Measurements from ENCODE around the gene HSPA2. TPM values are rescaled to one million over a fixed set of nuclear protein-coding genes. Genes with fewer than 3 reads are reported as not detected.
"Not testable (repeated sequence)": the region's sequence is repeated elsewhere in the genome, so short reads cannot be mapped to it uniquely, and the experiment has no call there.

Gene HSPA2
- total RNA-seq, 1 donor, result 2.7 TPM

DNA sequence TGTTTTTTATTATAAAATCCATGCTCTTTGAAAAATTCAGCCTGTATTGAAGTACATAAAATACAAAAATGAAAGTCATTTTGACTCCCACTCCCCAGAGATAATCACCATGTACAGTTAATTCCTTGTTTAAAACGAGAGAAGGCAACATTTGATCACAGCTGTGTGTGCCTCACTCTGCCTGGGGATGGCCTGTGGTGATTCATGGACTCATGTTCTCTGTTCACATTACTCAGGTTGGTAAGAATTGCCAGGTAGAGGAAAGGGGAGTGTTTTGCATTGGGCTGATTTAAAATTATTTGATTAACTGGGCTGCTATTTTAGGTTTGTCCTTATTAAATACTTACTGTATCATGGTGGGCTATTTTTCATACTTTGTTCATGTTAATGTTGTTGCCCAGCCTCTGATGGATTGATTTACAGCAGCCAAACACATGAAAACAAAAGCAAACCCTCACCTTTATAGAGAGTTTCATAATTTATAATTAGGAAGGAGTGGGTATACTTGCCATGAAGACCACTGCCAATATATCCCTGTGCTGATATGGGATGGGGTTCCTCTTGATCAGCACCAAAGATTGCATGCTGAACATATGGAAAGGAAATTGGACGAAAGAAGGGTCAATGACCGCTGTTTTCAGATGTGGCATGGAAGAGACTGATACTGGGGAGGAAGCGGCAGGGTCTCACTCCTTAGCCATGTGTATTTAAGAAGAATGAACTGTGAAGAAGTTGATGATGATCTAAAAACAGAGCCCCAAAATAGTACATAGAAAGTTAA is 33.0 kb upstream of the HSPA2 start:
- H3K4me3 ChIP-seq (ENCODE audit: low read length), result no peak overlapping the region
- no peaks in the 10 kb centered on the region for H3K9me3 ChIP-seq (ENCODE audit: low read depth, low read length)
- no peaks in the 10 kb centered on the region for H3K27me3 ChIP-seq (ENCODE audit: insufficient read depth, low read length)
- H3K4me1 ChIP-seq (ENCODE audit: insufficient read depth, low read length), result peaks cover 59% of the 10 kb centered on the region

DNA sequence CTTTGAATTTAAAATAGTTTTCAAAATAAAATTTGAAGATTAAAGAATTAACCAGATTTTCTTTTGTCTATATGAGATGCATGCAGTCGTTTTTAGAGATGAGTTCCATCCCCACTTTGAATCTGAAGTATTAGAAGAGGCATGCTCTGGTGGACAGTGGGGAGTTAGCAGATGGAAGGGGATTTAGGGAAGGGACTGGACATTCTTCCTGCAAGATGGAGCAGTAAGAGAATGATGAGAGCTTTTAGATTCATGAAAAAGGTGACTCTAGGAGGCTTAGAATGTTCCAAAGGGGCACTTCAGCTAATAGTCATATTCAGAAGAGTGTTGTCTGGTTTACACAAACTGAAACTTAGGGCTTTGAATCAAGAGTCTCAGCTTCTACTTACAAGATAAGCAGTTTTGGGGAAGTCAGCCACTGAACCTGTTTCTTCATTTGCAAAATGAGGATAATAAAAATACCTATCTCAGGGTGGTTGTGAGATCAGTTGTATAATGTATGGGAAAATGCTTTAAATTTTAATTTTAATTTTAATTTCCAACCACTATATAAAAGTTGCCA is 32.2 kb upstream of the HSPA2 start:
- peaks cover 55% of the 10 kb centered on the region for H3K4me1 ChIP-seq (ENCODE audit: insufficient read depth, low read length)
- H3K4me3 ChIP-seq (ENCODE audit: low read length), result no peak overlapping the region
- no peaks in the 10 kb centered on the region for H3K27me3 ChIP-seq (ENCODE audit: insufficient read depth, low read length)
- H3K9me3 ChIP-seq (ENCODE audit: low read depth, low read length), result no peaks in the 10 kb centered on the region

DNA sequence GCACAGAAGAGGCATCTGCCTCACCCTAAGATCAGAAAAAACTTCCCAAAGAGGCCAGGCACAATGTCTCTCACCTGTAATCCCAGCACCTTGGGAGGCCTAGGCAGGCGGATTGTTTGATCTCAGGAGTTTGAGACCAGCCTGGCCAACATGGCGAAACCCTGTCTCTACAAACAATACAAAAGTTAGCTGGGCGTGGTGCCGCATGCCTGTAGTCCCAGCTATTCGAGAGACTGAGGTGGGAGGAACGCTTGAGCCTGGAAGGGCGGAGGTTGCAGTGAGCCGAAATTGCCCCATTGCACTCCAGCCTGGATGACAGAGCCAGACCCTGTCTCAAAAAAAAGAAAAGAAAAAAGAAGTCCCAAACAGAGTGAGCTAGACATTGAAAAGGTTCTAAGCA is 31.5 kb upstream of the HSPA2 start:
- Histone ChIP-seq H3K4me1 (ENCODE audit: insufficient read depth, low read length) (peaks cover 55% of the 10 kb centered on the region), H3K4me3 (ENCODE audit: low read length) (no peak overlapping the region), H3K27me3 (ENCODE audit: insufficient read depth, low read length) (no peaks in the 10 kb centered on the region), H3K9me3 (ENCODE audit: low read depth, low read length) (no peaks in the 10 kb centered on the region)

DNA sequence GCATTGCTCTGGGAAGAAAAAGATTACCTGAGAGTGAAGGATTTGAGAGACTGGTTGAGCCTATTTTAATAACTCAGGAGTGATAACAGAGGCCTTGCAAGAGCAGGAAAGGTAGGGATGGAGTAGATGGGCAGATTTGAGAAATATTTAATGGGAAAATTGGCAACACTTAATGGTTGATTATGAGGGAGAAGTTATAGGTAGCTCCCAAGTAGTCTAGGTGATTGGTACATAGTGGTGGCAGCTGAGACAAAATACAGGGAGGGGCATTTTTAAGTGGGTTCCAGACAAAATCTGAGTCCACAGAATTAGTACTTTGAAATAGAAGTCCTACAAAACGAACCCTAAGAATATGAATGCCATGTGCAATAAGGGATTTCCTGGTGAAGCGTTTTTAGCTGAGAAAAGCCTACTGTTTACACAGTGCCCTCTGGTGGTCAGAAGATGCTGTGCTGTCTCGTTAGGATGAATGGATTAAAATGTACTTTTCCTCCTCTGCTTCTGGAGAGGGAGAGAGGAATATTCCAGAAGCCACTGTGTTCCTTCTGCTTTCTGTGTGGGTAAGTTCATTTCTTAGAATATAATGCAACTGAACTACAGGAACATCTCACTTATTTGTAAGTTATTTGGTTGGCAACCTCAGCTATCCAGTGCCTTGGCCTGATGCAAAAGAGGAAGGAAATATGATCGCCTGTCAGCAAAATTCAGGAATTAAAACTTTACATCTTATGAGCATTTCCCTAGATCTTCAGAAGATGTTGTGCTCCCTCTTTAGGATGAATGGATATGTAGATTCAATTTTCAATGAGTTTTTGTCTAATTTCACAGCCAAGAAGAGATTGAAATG is 29.5 kb upstream of the HSPA2 start:
- Histone ChIP-seq H3K9me3 (ENCODE audit: low read depth, low read length) (no peaks in the 10 kb centered on the region), H3K4me3 (ENCODE audit: low read length) (no peak overlapping the region), H3K27me3 (ENCODE audit: insufficient read depth, low read length) (no peaks in the 10 kb centered on the region), H3K4me1 (ENCODE audit: insufficient read depth, low read length) (peaks cover 51% of the 10 kb centered on the region)

DNA sequence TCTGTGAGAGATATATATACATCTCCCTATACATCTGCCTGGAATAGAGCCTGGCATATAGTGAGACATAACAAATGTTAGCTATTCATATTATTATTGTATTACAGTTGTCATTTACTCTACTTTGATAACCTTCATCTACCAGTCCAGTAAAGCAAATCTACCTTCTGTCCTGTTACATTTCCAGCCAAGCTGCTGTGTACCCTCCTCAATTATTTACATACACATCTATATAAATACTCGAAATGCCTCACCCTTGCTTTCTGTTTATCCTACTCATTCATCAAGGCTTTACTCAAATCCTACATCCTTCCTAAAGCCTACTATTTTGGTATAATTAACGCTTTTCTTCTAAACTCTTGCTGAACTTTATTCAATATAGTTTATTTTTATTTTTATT is 27.3 kb upstream of the HSPA2 start:
- no peaks in the 10 kb centered on the region for H3K9me3 ChIP-seq (ENCODE audit: low read depth, low read length)
- no peaks in the 10 kb centered on the region for H3K27me3 ChIP-seq (ENCODE audit: insufficient read depth, low read length)
- peaks cover 31% of the 10 kb centered on the region for H3K4me1 ChIP-seq (ENCODE audit: insufficient read depth, low read length)
- H3K4me3 ChIP-seq (ENCODE audit: low read length), result no peak overlapping the region

DNA sequence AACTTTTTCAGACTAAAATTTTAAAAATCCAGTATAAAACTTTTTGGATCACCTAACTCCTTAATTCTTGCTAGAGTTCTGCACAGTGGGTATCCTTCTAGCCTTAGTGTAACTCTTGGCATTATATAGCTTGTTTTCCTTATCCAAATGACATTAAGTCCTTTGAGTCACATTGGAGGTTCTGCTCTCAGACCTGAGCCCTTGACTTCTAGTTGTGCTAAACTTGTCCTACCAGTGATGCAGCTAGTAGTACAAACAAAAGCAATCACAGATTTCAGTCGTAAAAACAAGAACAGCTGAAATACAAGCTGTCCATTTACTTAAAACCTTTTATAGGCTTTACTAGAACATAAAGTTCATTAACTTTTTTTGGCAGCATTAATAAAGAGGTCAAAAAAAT is 25.5 kb upstream of the HSPA2 start:
- H3K4me1 ChIP-seq (ENCODE audit: insufficient read depth, low read length), result peaks cover 22% of the 10 kb centered on the region
- no peaks in the 10 kb centered on the region for H3K9me3 ChIP-seq (ENCODE audit: low read depth, low read length)
- H3K27me3 ChIP-seq (ENCODE audit: insufficient read depth, low read length), result no peaks in the 10 kb centered on the region
- no peak overlapping the region for H3K4me3 ChIP-seq (ENCODE audit: low read length)

DNA sequence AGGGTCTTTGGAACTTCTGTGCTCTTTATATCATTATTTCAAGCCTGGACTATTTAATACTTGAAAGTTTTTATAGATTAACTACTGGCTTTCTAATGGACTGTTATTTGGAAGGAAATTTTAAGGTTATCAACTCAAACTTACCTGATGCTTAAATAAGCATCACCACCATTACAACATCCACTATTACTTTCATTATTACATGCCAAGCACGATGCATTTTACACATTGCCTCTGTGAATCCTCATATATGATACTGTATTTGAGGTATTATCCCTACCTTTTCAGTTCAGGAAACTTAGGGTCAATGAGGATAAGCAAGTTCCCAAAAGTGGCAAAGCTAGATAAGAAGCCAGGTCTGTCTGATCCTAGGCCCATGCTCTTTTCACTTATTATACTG is 23.6 kb upstream of the HSPA2 start:
- peaks cover 4% of the 10 kb centered on the region for H3K4me1 ChIP-seq (ENCODE audit: insufficient read depth, low read length)
- no peak overlapping the region for H3K4me3 ChIP-seq (ENCODE audit: low read length)
- H3K9me3 ChIP-seq (ENCODE audit: low read depth, low read length), result no peaks in the 10 kb centered on the region
- no peaks in the 10 kb centered on the region for H3K27me3 ChIP-seq (ENCODE audit: insufficient read depth, low read length)

DNA sequence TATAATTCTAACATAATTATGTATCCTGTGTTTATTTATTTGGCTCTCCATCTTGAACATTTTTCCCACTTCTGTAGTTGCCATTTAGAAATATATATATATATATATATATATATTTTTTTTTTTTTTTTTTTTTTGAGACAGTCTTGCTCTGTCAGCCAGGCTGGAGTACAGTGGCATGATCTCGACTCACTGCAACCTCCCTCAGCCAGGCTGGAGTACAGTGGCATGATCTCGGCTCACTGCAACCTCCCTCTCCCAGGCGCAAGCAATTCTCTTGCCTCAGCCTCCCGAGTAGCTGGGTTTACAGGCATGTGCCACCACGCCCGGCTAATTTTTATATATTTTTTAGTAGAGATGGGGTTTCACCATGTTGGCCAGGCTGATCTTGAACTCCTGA is 22.9 kb upstream of the HSPA2 start:
- not testable (repeated sequence) for H3K4me3 ChIP-seq (ENCODE audit: low read length); H3K4me1 ChIP-seq (ENCODE audit: insufficient read depth, low read length); H3K27me3 ChIP-seq (ENCODE audit: insufficient read depth, low read length); H3K9me3 ChIP-seq (ENCODE audit: low read depth, low read length)

DNA sequence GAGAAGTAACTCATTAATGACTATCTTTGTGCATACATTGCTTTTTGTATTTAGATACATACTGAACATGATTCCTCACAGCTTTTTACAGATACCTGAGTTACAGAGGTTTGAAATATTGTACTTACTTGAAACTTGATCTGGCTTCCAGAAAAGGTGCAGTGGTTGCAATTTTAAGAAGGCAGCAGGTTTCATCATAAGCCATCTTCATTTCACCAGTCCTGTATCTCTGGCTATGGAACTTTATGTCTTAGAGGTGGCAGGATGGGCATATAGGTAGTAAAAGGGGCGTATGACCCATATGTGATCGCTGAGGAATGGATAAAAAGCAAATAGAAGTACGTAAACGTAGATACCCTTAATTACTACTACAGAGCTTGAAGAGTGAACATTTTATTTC is 22.3 kb upstream of the HSPA2 start:
- peaks cover 4% of the 10 kb centered on the region for H3K4me1 ChIP-seq (ENCODE audit: insufficient read depth, low read length)
- H3K27me3 ChIP-seq (ENCODE audit: insufficient read depth, low read length), result no peaks in the 10 kb centered on the region

DNA sequence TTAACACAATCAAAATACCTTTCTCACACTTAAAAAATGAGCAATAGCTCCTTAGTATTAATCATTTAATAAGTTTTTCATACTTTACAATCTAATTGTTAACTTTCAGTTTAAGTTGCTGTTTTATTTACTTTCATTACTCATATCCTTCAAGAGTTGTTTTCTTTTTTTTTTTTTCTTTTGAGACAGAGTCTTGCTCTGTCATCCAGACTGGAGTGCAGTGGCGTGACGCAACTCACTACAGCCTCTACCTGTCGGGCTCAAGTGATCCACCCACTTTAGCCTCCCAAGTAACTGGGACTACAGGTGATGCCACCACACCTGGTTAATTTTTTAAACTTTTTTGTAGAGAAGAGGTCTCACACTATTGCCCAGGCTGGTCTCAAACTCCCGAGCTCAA is 19.8 kb upstream of the HSPA2 start:
- H3K4me1 ChIP-seq (ENCODE audit: insufficient read depth, low read length), result peaks cover 4% of the 10 kb centered on the region

More for the DNA sequence above, 22.3 kb upstream of the HSPA2 start:
- Histone ChIP-seq H3K4me3 (ENCODE audit: low read length) (no peak overlapping the region), H3K9me3 (ENCODE audit: low read depth, low read length) (no peaks in the 10 kb centered on the region)

DNA sequence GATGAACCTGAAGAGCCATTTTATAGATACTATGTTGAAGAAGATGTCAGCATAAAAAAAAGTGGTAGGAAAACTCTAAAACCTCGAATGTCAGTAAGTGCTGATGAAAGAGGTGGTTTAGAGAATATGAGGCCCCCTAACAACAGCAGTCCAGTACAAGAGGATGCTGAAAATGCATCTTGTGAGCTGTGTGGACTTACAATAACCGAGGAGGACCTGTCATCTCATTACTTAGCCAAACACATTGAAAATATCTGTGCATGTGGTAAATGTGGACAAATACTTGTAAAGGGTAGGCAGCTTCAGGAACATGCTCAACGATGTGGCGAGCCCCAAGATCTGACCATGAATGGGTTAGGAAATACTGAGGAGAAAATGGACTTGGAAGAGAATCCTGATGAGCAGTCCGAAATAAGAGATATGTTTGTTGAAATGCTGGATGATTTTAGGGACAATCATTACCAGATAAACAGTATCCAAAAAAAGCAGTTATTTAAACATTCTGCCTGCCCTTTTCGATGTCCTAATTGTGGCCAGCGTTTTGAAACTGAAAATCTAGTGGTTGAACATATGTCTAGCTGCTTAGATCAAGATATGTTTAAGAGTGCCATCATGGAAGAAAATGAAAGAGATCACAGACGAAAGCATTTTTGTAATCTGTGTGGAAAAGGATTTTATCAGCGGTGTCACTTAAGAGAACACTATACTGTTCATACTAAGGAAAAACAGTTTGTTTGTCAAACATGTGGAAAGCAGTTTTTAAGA is 17.8 kb upstream of the HSPA2 start:
- H3K4me3 ChIP-seq (ENCODE audit: low read length), result no peak overlapping the region

More for the DNA sequence above, 19.8 kb upstream of the HSPA2 start:
- Histone ChIP-seq H3K9me3 (ENCODE audit: low read depth, low read length) (no peaks in the 10 kb centered on the region), H3K4me3 (ENCODE audit: low read length) (no peak overlapping the region), H3K27me3 (ENCODE audit: insufficient read depth, low read length) (no peaks in the 10 kb centered on the region)

DNA sequence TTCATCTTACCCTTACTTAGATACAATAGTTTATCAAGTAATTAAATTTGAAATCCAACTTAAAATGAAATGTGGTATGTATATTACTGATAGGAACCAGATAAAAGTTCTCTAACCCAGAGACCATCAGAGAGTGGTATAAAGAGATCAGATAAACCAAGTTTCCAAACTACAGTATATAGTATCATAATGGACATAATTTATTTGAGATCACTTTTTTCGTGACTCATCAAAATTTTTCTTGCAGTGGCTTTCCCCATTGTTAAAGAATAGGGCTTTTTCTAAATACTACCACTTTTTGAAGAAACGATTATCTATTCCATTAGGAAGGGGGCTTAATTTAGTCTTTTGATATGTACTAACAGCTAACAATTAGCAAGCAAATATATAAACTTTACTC is 15.2 kb upstream of the HSPA2 start:
- Histone ChIP-seq H3K4me3 (ENCODE audit: low read length) (no peak overlapping the region), H3K27me3 (ENCODE audit: insufficient read depth, low read length) (no peaks in the 10 kb centered on the region), H3K9me3 (ENCODE audit: low read depth, low read length) (no peaks in the 10 kb centered on the region), H3K4me1 (ENCODE audit: insufficient read depth, low read length) (no peaks in the 10 kb centered on the region)

More for the DNA sequence above, 17.8 kb upstream of the HSPA2 start:
- Histone ChIP-seq H3K27me3 (ENCODE audit: insufficient read depth, low read length) (no peaks in the 10 kb centered on the region), H3K4me1 (ENCODE audit: insufficient read depth, low read length) (no peaks in the 10 kb centered on the region), H3K9me3 (ENCODE audit: low read depth, low read length) (no peaks in the 10 kb centered on the region)

DNA sequence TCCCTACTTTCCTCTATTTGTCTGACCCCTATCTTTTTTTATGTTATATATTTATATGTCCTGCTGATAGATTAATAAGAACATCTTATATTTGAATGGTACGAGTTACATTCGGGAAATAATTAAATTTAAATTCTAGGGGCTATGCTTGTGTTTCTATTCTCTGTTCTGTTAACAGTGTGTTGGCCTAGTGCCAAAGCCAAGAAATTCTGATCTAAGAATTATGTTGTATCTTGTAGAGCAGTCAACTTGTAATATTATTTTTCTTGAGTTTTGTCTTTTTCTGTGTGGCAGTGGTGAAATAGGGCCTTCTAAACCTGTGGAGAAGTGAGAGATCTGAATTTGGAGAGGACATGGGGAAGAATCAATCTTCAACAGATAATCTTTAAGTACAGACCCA is 9.0 kb upstream of the HSPA2 start:
- H3K27me3 ChIP-seq (ENCODE audit: insufficient read depth, low read length), result no peaks in the 10 kb centered on the region
- H3K4me3 ChIP-seq (ENCODE audit: low read length), result no peak overlapping the region
- H3K4me1 ChIP-seq (ENCODE audit: insufficient read depth, low read length), result no peaks in the 10 kb centered on the region
- no peaks in the 10 kb centered on the region for H3K9me3 ChIP-seq (ENCODE audit: low read depth, low read length)

DNA sequence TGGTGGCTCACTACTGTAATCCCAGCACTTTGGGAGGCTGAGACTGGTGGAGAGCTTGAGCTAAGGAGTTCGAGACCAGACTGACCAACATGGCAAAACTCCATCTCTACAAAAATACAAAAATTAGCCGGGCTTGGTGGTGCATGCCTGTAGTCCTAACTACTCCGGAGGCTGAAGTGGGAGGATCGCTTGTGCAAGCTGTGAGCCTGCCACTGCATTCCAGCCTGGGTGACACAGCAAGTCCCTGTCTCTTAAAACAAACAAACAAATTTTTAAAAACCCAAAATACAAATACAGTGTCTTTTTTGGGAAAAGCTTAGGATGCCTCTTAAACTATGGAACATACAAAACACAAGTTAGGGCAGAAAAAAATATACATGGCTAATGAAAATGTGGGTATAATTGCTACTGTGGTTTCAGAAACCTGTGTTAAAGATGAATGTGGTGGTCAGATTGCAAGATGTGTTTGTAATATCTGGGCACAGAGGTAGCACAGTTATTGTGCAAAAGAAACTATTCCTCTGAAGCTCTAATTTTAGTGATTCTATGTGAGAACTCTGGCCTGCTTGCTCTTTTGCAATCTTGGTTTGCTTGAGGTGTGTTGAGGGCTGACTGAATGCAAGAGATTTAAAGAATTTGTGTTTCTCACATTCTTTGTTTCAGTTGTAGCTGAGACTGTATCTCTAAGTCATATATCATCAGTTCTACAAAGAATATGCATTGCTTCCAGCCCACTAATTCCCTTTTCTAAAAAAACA is 3.9 kb upstream of the HSPA2 start:
- Histone ChIP-seq H3K4me3 (ENCODE audit: low read length) (no peak overlapping the region), H3K4me1 (ENCODE audit: insufficient read depth, low read length) (peaks cover 17% of the 10 kb centered on the region), H3K9me3 (ENCODE audit: low read depth, low read length) (no peaks in the 10 kb centered on the region), H3K27me3 (ENCODE audit: insufficient read depth, low read length) (peaks cover 11% of the 10 kb centered on the region)

All from mononuclear cell (primary cell).